GM19043 (cell line): ENCODE results near the gene COL27A1.

Source experiments
- ATAC-seq: cut with Tn5 transposase; IDR thresholded peaks from one replicate; pipeline ENCODE4 v1.9.1; 2021; ENCODE audit warnings: low read depth; ENCODE audit not compliant: unreplicated experiment

The COL27A1 gene

GRCh38 chr9:114141553-114142402, 13.6 kb upstream of the COL27A1 start:
- no peak for ATAC-seq

DNA sequence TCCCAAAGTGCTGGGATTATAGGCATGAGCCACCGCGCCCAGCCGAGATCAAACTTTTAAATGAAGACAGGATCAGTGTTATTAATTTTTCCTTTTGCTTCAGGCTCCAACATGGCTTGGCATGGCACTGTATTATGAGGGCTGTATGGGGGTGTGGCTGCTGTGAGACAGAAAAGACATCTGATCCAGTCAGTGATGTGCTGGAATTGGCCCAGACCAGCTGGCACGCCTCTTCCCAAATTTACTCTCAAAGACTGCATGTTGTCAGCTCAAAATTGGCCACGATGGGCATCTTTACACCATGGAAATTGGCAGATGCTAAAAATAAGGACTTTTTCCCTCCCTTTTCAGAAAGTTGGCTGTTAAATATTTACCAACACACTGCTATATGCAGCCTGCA, 12.1 kb upstream of the COL27A1 start:
- no peak for ATAC-seq

- ATAC-seq, result no peak
Measured at GRCh38 chr9:114146735-114147134, 8.6 kb upstream of the COL27A1 start.

- ATAC-seq, result no peak
Measured at GRCh38 chr9:114149181-114149580, 6.2 kb upstream of the COL27A1 start.

DNA sequence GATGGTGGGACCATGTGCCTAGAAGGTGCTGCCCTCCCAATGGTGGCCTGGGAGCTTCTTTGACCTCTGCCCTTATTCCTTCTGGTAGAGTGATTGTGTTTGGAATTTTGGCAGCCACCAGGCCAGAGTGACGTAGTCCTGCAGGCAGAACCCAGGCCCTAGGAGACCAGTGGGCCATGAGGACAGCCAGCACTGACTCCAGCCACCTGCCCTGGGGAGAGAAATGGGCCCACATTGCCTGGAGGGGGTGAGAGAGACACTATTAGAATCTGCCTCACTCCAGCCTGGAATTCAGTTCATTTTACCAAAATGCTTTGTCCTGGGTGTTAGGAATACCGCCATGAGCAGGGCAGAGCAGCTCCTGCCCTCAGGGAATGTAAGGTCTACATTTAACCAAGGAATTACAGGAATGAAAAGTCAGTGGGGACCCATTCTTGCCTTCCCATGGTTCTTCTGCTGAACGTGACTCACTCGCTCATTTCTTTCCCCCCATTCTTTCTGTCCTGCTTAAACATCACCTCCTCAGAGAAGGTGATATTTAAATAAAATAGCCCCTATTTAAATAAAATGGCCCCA, 5.5 kb upstream of the COL27A1 start:
- no peak for ATAC-seq

DNA sequence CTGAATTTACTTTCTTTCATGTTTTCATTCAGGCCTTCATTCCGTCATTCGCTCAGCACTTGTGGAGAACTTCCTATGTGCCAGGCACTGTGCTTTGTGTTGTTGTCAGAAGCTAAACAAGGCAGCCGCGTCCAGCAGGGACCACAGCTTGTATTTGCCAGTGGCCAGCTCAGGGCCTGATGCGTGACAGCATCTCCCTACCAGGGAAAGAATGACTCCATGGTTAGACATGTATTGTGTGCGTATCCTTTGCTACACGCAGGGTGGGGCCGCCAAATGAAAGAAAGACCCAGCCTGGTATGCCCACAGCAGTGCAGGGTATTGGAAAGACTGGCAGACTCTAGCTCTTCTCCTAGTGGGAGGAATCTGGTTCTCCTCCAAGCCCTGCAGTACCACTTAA, 4.7 kb upstream of the COL27A1 start:
- ATAC-seq, result no peak

DNA sequence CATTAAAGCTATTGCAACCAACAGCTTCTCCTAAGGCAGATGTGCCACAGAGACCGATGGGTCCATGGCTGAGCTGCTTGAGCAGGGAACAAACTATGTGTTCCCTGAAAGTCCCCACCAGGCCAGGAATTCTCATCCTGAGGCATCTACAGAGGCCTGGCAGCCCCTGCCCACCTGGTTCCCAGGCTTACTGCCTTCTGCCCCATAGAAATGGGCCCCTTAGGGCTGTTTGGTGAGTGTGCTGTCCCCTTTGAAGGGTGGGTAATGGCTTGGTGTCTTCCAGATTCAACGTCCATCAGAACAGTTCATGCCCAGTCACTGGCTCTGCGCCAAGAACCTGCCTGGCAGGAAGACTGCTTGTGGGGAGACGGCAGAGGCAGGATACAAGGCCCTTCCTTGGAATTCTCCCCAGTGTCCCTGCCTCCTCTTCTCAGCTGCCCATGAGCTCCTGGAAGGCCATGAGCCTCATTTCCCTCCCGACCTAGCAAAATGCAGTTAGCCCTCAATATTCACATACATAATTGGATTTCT, 3.8 kb upstream of the COL27A1 start:
- no peak for ATAC-seq

DNA sequence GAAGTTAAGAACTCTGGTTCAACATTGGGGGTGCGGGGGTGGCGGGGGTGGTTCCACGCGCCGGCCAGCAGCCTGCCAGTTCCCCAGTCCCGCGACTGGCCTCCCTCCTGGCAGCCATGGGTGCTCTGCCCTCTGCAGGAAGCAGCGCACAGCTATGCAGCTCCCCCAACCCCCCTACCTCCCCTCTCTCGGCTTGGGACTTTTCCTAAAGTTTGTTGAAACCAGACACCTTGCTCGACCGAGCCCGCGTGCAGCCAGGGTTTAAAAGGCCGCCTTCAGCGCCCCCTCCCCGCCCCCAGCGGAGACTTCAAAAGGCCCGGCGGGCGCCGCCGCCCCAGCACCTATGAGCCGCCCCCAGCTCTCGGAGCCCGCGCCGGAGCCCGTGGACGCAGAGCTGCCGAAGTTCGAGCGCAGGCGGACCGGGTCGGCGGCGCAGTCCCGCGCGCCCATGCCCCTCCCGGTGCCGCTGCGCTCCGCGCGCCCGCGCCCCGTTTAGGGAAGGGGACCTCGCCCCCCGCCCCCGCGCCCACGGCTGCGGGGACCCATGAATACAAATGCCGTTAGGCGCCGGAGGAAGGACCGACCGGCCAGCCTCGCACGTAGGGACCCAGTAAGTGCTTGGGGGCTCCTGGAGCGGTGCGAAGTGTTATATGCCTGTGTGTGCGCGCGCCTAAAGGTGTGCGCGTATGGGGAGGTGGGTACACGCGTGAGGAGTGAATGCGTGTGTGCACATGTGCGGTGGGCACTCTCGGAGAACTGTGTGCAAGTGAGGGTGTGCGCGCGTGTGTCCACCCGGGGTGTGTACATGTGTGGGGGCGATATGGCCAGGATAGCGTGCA, 1.4 kb upstream of the COL27A1 start:
- ATAC-seq, result no peak

DNA sequence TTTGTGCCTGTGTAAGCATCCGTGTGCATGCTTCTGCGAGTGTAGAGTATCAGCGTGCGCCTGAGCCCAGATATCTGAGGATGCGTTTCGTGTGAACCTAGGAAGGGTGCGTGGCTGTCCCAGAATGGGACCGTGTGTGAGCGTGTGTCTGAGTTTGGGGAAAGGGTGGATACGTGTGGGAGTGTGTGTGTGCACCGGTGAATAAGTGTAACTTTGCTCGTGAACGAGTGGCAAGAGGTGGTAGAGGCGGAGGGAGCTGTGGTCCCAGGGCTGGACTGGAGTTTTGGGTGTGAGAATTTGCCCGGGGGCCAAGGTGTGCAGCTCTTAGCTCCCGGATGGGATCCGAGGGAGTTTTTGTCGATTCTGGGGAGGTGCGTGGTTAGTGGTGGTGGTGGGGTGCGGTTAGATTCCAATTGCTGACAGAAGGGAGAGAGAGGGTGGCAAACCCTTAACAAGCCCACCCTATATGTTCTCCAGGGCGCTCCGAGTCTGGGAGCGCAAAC, 686 bp upstream of the COL27A1 start:
- no peak for ATAC-seq

DNA sequence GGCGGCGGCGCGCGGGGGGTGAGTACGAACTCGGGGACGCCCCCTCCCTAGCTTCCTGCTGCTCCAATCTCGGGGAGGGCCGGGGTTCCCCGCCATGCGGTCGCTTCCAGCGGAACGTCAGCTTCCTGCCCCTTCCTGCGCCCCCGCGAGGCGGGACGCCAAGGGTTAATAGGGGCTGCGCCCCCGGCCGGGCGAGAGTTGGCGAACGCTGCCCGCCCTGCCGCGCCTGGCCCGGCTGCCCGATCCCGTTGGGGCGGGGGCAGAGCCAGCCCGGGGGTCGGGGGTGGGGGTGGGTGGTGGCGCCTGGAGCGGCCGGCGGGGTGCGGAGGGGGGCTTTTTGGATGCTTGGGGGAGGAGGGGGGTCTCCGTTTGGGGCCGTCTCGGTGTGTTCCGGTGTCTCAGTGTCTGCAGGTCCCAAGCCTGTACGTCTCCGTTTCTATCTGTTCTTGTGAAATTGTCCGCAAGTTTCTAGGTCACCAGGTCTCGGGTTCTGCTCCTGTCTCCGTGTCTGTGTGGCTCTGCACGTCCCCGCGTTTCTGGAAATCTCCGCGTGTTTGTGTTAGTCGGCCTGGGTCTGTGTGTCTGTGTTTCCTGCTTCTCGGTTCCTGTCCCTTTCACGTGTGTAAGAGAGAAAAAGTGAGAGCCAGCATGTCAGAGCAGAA, 789 bp downstream of the COL27A1 start:
- no peak for ATAC-seq

GRCh38 chr9:114156657-114157421, 1.5 kb downstream of the COL27A1 start:
- no peak for ATAC-seq

- ATAC-seq, result no peak
Measured at GRCh38 chr9:114157516-114158176, 2.3 kb downstream of the COL27A1 start.

DNA sequence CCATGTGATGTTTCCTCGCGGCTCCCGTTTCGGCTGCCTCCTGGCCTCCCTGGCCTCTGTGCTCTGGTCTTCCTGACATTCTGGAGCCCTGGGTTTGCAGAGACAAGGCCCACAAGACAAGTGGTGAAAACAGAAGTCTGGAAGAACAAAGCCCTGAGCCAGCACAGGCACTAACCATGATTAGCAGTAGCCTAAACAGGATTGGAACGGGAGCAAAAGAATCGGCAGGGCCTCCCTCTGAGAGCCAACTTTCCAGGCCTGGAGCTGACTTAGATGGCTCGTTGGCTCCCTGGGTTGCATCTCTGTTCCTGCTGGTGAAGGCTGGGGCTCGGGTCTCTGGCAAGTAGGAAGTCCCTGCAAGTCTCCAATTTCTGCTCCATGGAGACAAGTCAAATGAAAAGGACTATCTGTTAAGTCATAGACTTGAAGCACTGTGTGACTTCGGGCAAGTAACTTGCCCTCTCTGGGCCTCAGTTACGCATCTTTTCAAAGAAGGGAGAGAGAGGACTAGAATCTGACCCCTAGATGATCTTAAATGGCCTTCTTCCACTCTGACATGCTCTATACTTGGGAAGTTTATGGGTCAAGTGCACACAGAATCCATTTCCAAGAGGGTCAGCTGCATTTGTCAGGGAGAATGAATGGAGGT, 3.3 kb downstream of the COL27A1 start:
- ATAC-seq, result no peak

DNA sequence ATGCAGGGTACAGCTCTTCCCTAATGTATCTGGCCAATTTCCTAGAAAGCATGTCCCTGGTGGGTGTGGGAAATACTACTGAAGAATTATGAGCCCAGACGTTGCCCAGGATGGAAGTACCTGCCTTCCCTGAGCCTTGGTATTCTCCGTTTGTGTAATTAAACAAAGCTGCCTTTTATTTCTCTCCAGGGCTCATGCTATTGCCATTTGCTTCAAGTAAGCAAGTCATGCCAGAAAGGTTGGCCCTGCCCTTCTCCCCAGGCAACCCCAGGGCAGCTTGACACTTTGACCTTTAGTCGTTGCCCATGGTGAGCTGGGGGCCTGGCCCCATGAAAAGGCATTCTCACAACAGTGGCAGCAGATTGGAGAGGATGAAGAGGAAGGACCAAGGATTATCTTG, 4.4 kb downstream of the COL27A1 start:
- ATAC-seq, result no peak

DNA sequence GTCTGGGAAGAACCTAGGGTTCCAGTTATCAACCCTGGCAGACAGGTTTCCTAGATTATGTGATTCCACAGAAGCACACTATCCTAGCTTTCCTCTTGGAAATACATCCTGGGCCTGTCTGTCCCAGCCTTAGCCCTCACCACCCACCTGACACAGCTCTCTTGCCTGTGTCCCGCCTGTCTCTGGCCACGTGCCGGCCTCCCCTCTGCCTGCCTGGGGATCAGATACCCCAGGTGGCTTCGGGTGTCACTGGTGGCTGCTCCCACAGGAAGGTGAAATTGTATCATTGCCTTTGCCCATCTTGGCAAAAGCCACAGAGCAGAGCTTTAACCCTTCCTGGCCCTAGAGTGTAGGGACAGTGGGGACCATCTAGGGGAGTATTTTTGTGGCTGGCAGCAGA, 6.2 kb downstream of the COL27A1 start:
- no peak for ATAC-seq

DNA sequence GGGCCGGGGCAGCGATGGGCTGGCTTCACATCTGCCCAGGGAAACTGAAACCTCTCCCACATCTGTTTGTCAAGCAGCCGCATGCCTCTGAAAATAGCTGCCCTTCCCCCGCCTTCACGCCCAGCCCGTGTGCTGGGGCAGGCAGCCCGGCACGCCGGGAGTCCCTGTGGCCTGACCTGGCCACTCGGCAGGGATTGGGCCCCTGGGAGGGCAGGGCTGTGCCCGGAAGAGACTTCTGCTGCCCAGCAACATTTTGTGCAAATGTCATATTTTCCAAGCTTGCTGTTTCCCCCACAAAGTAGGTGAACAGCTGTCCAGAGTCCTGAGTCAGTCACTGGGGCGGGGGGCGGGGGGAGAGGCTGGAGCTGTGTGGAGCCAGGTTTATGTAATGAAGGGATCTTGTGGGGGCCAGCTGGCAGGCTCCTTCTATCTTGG, 8.2 kb downstream of the COL27A1 start:
- no peak for ATAC-seq

GRCh38 chr9:114164191-114164794, 9.0 kb downstream of the COL27A1 start:
- ATAC-seq, result no peak

DNA sequence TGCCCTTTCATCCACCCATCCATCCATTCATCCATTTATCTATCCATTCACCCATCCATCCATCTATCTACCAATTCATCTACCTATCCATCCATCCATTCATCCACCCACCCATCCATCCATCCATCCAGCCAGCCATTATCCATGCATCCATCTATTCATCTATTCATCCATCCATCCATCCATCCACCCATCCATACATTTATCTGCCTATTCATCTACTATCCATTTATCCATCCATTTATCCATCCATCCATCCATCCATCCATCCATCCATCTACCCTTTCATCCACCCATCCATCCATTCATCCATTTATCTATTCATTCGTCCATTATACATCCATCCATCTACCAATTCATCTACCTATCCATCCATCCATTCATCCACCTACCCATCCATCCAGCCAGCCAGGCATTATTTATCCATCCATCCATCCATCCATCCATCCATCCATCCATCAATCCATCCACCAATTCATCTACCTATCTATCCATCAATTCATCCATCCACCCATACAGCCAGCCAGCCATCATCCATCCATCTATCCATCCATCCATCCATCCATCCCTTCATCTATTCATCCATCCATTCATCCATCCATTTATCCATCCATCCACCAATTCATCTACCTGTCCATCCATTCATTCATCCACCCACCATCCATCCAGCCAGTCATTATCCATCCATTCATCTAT, 10.2 kb downstream of the COL27A1 start:
- no peak for ATAC-seq
